Stimulated activated CD4-positive, alpha-beta T cell treated with anti-CD3 and anti-CD28 coated beads, TNF-alpha, amount 100 ng/mL, for 48 hours (primary cell): ENCODE results near the gene AP3S2.
"Not testable (repeated sequence)": the region's sequence is repeated elsewhere in the genome, so short reads cannot be mapped to it uniquely, and the experiment has no call there.

Experiments used
- DNase-seq, 3 donors: peaks; one replicate each; pipeline ENCODE4 v3.0.0-alpha.2; 2020; ENCODE audit warnings: low read depth in 3 of 3

Gene AP3S2

DNA sequence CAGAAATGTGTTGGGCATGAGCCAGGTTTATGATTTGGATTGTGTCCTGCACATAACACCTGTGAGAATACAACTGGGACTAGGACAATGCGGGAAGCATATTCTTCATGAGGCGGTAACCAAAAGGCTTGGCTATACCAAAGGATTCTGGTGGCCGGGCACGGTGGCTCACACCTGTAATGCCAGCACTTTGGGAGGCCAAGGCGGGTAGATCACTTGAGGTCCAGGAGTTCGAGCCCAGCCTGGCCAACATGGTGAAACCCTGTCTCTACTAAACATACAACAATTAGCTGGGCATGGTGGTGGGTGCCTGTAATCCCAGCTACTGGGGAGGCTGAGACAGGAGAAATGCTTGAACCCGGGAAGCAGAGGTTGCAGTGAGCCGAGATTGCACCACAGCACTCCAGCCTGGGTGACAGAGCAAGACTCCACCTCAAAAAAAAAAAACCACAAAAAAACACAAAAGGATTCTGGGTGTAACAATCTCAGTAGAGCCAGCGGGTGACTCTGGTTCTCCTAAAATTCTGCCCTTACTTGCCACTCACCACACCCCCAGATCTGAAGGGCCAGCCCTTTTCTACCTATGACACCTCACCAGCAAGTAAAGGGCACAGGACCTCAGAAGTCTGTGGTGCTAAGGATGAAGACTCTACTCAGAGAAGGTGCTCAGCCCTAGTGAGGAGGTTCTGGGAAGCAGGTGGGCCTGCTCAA lies 59.2 kb downstream of the AP3S2 start:
- DNase-seq = not testable (repeated sequence)

DNA sequence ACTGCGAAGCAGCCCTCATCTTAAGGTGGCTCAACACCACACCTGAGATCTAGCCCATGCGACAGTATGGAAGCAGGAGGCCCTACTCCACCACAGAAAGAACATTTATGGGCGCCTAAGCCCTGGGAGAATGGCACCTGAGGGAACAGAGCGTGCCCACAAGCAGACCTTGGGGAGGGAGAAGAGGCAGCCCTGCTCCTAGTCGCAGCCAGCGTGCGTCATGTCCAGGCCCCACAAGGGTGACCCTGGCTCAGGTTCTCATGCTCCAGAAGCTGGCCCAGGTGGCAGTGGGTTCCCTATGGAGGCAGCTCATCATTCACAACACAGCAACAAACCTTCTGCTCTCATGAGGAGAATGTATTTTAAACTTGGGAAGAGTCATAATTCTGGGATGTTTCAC lies 59.8 kb downstream of the AP3S2 start:
- no peak for DNase-seq

DNA sequence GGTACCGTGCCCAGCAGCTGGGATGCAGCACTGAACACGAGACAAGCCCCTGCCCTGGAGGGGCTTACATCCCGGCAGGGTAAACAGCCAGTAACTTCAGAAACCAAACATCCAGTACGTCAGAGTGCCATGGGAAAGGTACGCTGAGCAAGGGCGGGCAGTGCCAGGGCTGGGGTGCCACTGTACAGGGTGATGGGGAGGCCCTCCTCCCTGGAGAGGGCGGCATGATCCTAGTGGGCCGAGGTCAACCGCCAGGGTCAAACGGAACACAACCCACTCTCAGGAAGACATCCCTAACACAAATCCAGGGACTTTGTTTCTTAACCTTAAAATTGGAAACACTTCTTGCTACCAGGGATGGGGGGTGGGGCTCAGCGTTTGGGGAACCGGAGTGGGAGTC lies 63.2 kb downstream of the AP3S2 start:
- no peak for DNase-seq

DNA sequence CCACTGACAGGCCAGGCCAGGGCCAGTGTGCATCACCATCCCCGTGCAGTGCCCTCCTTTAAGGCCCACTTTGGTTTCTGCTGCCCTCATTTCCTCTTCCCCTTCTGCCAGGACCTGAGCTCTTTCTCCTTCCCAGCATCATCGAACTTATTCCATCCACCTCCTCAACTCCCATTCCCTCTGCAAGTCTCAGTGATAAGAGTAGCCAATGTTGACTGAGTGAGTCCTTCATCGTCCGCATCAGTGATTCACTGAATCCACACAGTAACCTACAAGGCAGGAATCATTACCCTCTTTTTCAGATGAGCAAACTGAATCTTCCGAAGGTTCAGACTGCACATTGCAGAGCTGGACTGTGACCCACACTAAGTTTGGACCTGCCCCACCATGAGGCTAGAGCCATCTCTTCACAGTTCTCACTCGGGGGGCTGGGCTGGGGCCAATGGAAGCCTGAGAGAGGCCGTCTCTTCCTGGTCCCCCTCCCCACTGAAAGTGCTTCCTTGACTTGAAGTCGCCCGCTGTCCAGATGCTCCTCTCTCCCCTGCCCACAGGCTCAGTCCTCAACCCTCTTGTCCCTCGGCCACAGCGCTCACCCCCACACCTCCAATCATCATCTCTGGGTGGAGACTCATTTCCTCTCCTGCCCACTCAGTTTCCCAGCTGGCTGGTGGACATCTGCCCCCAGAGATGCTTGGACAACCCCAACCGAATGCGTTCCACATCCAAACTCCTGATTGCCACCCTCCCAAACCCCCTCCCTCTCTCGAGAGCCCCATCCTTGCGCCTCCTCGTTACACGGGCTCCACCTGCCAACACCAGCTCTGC lies 64.0 kb downstream of the AP3S2 start:
- DNase-seq = no peak

DNA sequence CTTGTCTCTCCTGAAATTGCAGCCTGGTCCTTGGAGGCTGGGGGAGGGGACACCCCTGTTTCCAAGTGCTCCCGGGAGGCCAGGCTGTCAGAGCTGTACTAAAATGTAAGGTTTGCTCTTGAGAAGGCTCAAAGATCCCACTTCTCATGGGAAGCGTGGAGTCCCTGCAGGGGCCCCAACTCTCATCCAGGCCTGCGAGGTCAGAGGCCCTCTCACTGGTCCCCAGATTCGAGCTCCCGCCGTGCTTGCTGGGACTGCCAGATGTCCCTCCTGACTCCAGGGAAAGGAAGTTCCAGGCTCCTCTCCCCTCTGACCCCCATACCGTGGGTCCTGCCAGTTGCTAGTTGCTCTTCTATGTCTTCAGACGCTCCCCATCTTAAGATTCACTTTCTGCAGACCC lies 64.6 kb downstream of the AP3S2 start:
- DNase-seq = no peak

DNA sequence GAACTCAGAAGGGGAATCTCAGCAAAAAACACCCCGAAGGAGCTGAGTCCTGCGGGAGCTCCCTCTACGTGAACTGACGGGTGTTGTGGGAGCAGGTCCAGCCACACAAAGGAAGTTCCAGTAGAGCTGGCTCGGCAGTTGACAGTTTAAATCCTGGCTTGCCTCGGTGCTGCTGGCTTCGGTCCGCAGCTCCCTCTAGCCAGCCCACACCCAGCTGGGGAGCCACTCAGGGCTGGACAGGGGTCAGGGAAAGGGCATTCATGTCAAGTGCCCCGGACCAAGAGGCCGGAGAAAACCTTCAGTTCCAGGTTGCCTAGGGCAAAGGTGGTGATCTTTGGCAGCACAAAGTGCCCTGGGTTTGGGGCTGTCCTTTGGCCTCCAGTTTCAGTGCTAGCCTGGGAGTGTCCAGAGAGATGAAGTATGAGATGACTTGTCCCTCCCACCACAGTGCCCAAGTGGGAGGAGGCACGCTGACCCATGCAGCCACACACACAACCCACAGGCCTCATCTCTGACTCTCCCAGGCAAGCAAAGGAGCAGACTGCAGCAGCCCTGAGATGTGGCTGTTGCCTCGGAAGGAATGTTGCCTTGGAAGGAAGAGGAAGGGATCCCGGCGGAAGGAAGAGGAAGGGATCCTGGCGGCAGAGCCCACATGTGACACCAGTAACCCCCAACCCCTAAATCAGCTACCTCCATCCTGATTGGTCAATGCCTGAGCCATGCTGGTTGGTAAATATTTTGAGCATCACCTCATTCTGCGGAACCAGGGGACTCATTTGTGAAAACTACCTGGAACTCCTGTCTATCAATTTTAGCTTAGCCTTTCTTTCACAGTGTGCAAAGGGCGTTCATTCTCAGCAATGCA lies 65.3 kb downstream of the AP3S2 start:
- DNase-seq = no peak

DNA sequence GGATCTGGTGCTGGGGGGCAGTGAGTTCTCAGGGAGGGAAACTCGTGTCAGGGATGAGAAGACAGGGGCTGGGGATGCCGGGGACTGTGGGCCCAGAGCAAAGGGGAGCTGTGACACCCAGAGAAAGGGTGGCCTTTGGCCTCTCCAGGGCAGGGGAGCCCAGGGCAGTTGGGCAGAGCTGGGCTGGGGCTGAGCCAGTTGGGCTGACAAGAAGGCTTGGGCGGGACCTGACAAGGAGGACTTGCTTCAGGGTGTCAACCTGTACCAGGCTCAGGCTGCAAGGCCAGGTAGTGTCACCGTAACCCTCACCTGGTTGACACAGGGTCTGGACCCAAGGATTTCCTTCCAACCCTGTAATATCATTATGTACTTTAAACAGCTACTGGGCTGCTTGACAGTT lies 66.0 kb downstream of the AP3S2 start:
- DNase-seq = no peak

DNA sequence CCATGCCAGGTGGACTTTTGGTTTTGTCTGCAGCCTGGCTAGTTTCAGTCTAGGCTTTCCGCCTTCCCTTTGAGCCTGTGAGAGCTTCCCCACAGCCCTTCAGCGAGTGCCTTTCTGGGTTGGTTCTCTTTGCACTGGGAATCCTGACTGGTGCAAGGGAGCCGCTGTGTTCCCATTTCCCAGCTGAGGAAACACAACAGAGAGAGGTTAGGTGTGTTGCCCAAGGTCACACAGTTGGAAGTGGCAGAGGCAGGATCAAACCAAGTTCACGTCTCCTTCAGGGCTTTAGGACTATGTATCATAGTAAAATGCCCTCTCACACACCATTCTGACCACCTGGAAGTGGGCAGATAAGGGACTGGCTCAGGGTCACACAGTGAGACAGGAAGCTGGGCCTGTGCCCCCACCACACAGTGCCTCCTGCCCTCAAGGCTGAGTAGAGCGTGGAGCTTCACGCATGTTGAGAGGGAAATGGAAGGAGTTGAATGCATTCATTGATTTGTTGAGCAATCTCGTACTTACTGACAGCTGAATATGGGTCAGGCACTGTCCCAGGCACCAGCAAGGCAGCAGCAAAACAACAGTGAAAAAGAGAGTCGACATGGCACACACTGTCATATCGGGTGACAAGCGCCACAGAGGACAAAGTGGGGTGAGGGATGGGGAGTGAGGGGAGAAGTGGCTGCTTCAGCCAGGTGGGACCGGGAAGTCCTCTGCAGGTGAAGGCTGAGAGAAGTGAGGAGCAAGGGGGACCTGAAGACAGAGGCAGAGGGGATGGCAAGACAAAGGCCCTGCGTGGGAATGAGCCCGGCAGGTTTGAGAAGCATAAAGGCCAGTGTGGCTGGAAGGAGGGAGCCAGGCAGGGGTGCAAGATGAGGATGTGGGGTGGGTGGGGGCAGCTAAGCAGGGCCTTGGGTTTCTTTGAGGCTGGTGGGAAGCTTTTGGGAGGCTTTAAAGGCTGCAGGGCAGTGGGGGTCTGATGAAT lies 66.8 kb downstream of the AP3S2 start:
- no peak for DNase-seq

DNA sequence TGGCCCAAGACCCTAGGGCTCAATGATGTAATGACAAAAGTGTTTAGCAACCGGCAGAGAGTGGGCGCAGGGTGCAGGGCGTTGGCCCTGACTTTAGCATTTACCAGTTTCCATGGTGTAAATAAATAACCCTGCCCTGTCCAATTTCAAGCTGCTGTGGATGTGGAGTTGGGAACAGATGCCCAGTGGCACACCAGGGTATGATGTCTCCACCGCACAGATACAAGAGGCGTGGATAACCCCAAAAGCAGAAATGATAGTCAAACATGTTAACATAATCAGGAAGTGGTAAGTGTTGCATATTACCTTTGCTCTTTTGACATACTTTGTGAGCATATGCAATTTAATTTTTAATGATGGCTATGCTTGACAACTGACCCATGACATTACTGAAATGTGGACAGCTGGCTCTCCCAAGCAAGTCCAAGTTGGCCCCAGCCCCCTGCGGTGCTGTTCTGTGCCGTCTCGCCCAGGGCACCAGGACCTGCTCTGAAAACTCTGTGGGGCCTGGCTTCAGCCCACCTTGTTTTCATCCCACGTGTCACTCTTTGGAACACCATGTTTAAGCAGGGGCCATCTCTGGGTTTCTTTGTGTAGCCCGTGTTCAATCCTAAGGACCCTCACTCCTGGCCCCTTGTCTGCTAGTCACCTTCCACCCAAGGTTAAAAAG lies 68.4 kb downstream of the AP3S2 start:
- DNase-seq = no peak

DNA sequence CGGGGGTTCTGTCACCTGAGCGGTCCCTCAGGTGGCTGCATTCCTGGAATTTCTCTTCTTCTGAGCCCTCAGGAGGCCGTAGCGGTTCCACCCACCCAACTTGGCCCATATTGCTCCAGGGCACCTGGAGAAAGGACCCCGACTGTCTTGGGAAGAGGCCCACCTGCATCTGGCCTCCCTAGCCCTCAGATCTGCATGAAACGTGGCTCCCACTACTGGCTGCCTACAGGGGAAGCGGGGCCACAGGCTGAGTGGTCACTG lies 69.3 kb downstream of the AP3S2 start:
- no peak for DNase-seq

DNA sequence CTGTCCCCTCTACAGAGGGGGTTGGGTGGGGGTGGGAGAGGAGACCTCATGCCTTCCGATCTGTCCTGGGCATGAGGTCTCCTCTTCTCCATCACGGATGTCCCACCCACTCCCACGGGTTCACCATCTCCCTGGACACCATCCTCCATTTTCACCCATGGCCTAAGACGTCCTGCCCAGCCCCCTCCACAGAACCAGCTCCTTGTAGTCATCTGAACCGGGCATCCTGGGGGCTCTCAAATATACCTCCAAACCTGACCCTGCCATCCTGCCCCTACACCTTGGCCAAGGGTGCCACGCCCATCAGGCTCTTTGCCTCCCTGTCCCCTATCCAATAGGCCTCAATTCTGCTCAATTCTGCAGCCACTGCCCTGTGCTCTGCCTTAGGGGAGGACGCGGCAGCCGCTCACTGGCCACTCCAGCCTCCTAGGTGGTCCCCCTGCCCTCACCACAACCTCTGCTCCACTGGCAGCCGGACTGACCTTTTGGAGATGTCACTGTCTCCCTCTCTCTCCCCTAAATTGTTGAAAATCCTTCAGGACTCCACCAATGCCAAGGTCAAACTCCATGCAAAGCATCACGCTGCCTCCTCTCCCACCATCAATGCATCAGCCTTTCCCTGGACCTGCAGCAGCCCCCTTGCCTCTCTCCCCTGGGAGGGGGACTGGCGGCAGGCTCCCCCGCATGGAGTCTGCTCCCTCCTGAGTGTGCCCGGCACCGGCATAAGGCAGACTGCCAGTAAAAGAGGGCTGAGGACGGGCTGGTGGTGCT lies 69.8 kb downstream of the AP3S2 start:
- DNase-seq = no peak

DNA sequence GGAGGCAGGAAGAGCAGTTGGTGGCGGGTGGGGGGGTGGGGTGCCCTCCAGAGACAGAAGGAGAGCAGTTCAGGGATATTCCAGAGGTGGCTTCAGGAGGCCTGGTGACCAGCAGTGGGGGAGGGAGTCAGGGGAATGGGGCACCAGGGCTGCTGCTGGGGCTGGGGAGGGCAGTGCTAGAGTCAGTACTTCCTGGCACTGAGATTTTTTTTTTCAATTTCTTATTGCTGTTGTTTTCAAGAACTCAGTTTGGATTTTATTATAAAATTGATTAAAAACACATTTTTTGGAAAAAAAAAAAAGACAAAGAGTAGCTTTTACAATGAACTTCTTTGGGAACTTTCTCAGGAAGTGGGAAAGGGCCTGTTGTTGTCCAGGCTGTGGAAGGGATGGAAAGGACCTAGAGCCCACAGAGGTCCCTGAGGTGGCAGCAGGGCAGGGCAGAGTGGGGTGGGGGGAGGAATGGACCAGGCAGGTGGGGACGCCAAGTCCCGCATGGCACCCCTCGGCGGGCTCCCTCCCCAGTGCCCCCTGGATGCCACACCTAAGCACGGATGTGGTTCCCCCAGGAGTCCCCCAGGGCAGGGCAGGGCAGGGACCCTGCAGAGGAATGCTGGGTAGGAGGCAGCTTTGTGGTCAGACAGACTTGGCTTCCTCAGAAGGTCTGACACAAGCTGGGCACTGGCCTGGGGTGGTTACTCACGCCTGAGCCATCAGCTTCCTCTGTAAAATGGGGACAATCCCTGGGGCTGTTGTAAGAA lies 70.7 kb downstream of the AP3S2 start:
- DNase-seq = no peak

DNA sequence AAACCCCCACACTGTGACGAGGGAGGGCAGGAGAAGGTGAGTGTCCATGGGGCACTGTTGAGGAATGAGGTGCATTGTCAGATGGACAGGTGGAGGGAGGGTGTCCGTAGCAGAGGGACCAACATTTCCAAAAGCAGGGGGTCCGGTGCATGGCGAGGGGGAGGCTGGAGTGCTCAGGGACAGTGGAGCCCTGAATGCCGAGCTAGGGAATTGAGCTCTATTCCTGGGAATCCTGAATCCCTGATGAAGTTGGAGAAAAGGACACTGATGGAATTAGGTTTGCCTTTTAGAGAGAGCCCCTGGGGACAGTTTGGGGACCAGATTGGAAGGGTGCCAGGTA lies 71.2 kb downstream of the AP3S2 start:
- DNase-seq = no peak

DNA sequence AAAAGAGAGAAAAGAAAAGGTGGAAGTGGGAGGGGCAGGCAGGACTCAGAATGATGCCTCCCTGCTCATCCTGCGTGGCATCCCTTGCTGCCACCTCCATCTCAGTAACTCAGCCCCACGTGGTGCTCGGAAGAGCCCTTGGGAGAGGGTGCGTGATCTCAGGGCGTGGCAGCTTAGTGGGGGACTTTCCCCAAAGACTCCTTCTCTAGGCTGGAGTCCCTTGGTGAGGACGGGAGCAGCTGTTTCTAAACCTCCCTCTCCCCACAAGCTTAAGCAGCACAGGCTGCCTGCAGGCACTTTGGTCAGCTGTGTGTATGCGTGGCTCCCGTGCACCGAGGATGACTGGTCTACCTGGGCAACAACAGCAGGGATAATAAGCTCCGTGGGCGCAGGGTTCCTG lies 71.8 kb downstream of the AP3S2 start:
- no peak for DNase-seq

DNA sequence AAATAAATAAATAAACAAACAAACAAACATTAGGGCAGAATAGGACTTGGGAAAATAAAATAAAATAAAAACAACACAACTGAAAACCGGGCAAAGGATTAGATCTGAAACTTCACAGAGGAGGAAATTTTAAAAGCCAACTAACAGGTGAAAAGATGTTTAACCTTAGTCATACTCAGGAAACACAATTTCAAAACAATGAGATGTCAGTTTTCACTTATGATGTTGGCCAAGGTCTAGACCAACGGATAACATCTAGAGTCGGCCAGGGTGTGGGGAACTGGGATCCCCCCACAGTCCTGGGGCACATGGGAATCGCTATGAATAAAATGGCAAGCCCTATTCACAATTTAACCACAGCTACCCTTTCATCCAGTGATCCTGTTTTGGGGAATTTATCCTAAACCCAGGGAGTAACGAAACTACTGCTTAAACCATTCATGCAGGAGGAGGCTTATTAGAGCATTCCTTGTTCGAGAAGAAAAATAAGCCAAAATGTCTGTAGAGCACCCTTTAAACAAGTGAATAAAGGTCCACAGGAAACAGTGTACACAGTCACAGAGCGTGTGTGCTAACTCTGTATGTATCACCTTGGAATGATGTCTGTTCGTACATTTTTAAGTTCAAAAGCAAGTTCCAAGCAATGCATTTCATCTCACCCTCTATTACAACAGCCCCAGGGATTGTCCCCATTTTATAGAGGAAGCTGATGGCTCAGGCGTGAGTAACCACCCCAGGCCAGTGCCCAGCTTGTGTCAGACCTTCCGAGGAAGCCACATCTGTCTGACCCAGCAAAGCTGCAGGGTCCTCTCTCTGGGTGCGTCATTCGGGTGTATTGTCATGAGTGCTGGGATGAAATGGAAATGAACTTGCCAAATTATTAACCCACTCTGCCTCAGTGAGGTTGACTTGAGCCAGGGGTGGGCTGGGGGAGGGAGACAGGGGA lies 72.9 kb downstream of the AP3S2 start:
- DNase-seq = no peak

DNA sequence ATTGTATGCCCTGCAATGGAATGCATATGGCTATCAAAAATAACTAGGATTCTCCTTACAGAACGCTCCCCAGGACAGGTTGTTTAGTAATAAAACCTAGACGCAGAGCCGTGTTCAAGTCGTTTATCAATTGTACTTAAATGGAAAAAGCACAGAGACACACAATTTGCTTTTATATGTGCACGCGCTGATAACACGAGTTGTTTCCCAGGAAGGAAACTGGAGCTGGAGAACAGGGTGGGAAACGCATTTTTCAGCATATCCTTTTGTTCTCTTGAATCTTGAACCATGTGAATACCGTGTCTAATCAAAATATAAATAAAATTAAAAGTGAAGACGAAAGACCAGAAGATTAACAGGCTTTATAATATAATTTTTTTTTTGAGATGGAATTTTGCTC lies 75.5 kb downstream of the AP3S2 start:
- no peak for DNase-seq

DNA sequence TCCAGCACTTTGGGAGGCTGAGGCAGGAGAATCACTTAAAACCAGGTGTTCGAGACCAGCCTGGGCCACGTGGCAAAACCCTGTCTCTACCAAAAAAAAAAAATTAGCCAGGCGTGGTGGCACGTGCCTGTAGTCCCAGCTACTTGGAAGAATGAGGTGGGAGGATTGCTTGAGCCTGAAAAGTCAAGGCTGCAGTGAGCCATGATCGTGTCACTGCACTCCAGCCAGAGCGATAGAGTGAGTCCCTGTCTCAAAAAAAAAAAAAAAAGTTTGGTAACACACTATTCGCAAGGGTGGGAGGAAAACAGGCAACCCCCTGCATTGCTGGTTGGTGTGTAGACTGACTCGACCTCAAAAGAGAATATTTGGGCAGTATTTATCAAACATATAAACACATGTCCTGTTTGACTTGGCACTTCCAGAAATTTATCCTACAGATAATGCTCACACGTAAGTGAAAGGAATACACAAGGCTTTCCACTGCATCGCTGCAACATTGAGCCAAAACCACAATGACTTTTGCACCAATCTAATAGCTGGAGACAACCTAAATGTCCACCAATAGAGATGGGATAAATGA lies 76.0 kb downstream of the AP3S2 start:
- DNase-seq = no peak

DNA sequence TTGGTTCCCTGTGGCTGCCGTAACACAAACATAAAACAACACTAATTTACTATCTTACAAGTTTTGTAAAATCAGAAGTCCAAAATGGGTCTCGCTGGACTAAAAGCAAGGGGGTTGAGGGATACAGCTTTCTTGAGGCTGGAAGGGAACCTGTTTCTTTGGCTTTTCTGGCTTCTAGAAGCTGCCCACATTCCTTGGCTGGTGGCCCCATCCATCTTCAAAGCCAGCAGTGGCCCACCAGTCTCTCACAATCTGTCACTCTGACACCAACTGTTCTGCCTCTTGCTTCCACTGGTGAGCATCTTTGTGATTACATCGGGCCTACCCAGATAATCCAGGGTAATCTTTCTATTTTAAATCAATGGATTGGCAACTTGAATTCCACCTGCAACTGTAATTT lies 78.0 kb downstream of the AP3S2 start:
- no peak for DNase-seq
